GM19468 (cell line): ENCODE data around the gene PLEKHA1.

Source experiments
- ATAC-seq: cut with Tn5 transposase; IDR thresholded peaks from one replicate; pipeline ENCODE4 v1.9.1; 2021; ENCODE audit warnings: mild to moderate bottlenecking, moderate library complexity, moderate number of reproducible peaks; ENCODE audit not compliant: unreplicated experiment; ENCODE audit errors: extremely low read depth

The PLEKHA1 gene

GRCh38 chr10:122474131-122474818 lies 99.8 kb downstream of the PLEKHA1 start:
- no peak for ATAC-seq

- ATAC-seq: no peak
Observed at GRCh38 chr10:122475100-122475499, 100.6 kb downstream of the PLEKHA1 start.

- ATAC-seq: no peak
Observed at GRCh38 chr10:122475591-122476332, 101.3 kb downstream of the PLEKHA1 start.

- ATAC-seq: no peak
Observed at GRCh38 chr10:122476333-122476695, 101.8 kb downstream of the PLEKHA1 start.

- ATAC-seq: no peak
Observed at GRCh38 chr10:122477436-122477835, 102.9 kb downstream of the PLEKHA1 start.

- no peak for ATAC-seq
Observed at GRCh38 chr10:122478971-122479370, 104.5 kb downstream of the PLEKHA1 start.

GRCh38 chr10:122480146-122480833 lies 105.8 kb downstream of the PLEKHA1 start:
- no peak for ATAC-seq

- no peak for ATAC-seq
Observed at GRCh38 chr10:122481296-122482056, 107.0 kb downstream of the PLEKHA1 start.
